ENCODE measurements around the gene PTPRN2. TPM values are rescaled to one million over a fixed set of nuclear protein-coding genes. Genes with fewer than 3 reads are reported as not detected.
"Not testable (repeated sequence)": the region's sequence is repeated elsewhere in the genome, so short reads cannot be mapped to it uniquely, and the experiment has no call there.

Gene PTPRN2
- total RNA-seq, 1 donor from 2014 or later, result 32.2 TPM

- no peaks in the 10 kb centered on the region for H3K9me3 Mint-ChIP-seq
- no peaks in the 10 kb centered on the region for H3K36me3 Mint-ChIP-seq (ENCODE audit: low read depth)
- no peak for TF ChIP-seq CTCF (conservative IDR thresholded peaks at IDR 0.05)
- no peak for DNase-seq (ENCODE audit: low read depth, low spot score)
- no peak overlapping the region for H3K4me3 Mint-ChIP-seq
- H3K27me3 Mint-ChIP-seq (ENCODE audit: low read depth), result peaks cover 54% of the 10 kb centered on the region
- H3K27ac Mint-ChIP-seq (ENCODE audit: unreplicated experiment), result no peak overlapping the region
- peaks cover 4% of the 10 kb centered on the region for H3K4me1 Mint-ChIP-seq
Observed at GRCh38 chr7:157727964-157728615, 859.5 kb downstream of the PTPRN2 start.

GRCh38 chr7:157726764-157727163, 860.9 kb downstream of the PTPRN2 start:
- H3K9me3 Mint-ChIP-seq, result no peaks in the 10 kb centered on the region
- no peak for DNase-seq (ENCODE audit: low read depth, low spot score)
- H3K36me3 Mint-ChIP-seq (ENCODE audit: low read depth), result no peaks in the 10 kb centered on the region
- peaks cover 50% of the 10 kb centered on the region for H3K27me3 Mint-ChIP-seq (ENCODE audit: low read depth)
- no peak overlapping the region for H3K27ac Mint-ChIP-seq (ENCODE audit: unreplicated experiment)
- TF ChIP-seq CTCF (conservative IDR thresholded peaks at IDR 0.05), result no peak
- no peak overlapping the region for H3K4me3 Mint-ChIP-seq
- peaks cover 4% of the 10 kb centered on the region for H3K4me1 Mint-ChIP-seq

- not testable (repeated sequence) for DNase-seq (ENCODE audit: low read depth, low spot score); H3K4me1 Mint-ChIP-seq; H3K36me3 Mint-ChIP-seq (ENCODE audit: low read depth); H3K4me3 Mint-ChIP-seq; H3K27ac Mint-ChIP-seq (ENCODE audit: unreplicated experiment); H3K9me3 Mint-ChIP-seq
- H3K27me3 Mint-ChIP-seq (ENCODE audit: low read depth), result peaks cover 39% of the 10 kb centered on the region
Observed at GRCh38 chr7:157725312-157725711, 862.3 kb downstream of the PTPRN2 start.

- no peaks in the 10 kb centered on the region for H3K9me3 Mint-ChIP-seq
- H3K27ac Mint-ChIP-seq (ENCODE audit: unreplicated experiment), result peak overlapping the region; percentile 81
- peaks cover 23% of the 10 kb centered on the region for H3K27me3 Mint-ChIP-seq (ENCODE audit: low read depth)
- no peak for TF ChIP-seq CTCF (conservative IDR thresholded peaks at IDR 0.05)
- no peaks in the 10 kb centered on the region for H3K36me3 Mint-ChIP-seq (ENCODE audit: low read depth)
- no peak overlapping the region for H3K4me3 Mint-ChIP-seq
- DNase-seq (ENCODE audit: low read depth, low spot score), result no peak
- H3K4me1 Mint-ChIP-seq, result peaks cover 7% of the 10 kb centered on the region
Observed at GRCh38 chr7:157723205-157723604, 864.4 kb downstream of the PTPRN2 start.

- peaks cover 13% of the 10 kb centered on the region for H3K4me1 Mint-ChIP-seq
- no peak overlapping the region for H3K27ac Mint-ChIP-seq (ENCODE audit: unreplicated experiment)
- H3K27me3 Mint-ChIP-seq (ENCODE audit: low read depth), result peaks cover 22% of the 10 kb centered on the region
- H3K9me3 Mint-ChIP-seq, result no peaks in the 10 kb centered on the region
- no peaks in the 10 kb centered on the region for H3K36me3 Mint-ChIP-seq (ENCODE audit: low read depth)
- H3K4me3 Mint-ChIP-seq, result no peak overlapping the region
- DNase-seq (ENCODE audit: low read depth, low spot score), result no peak
- TF ChIP-seq CTCF (conservative IDR thresholded peaks at IDR 0.05), result no peak
Observed at GRCh38 chr7:157722137-157723060, 865.2 kb downstream of the PTPRN2 start.
